Right atrium auricular region (tissue), 2 donors: Measurements from ENCODE around the gene TSC1. TPM values are rescaled to one million over a fixed set of nuclear protein-coding genes. Genes with fewer than 3 reads are reported as not detected.
A peak's percentile ranks its signal among the peaks of the same experiment; 100 is the strongest.

Experiments
- DNase-seq: peaks from one replicate; pipeline ENCODE4 v3.0.0-alpha.2; 2019; ENCODE audit warnings: low spot score
- H3K27ac ChIP-seq, 2 donors: fragments of 200-600 bp; sonication (generic); 1 replicate in 1 of 2; 2 replicates in 1 of 2; pipeline ENCODE4 v1.5.1; 2016 to 2019
- H3K27me3 ChIP-seq, 2 donors: fragments of 200-600 bp; sonication (generic); one replicate each; pipeline versions ENCODE4 v1.5.1 to v1.6.0; 2017 to 2019
- H3K36me3 ChIP-seq: fragments of 200-600 bp; sonication (generic); one replicate; pipeline ENCODE4 v1.5.1; 2016
- H3K4me1 ChIP-seq, 2 donors: fragments of 200-600 bp; sonication (generic); one replicate each; pipeline versions ENCODE4 v1.5.1 to v1.6.0; 2017 to 2019
- H3K4me3 ChIP-seq, 2 donors: fragments of 200-600 bp; sonication (generic); 1 replicate in 1 of 2; 2 replicates in 1 of 2; pipeline ENCODE4 v1.5.1; 2017 to 2019; ENCODE audit warnings: mild to moderate bottlenecking in 1 of 2, moderate library complexity in 1 of 2
- H3K9me3 ChIP-seq, 2 donors: fragments of 200-600 bp; sonication (generic); one replicate each; pipeline ENCODE4 v1.5.1; 2019
- CTCF ChIP-seq, 2 donors: fragments of 200-600 bp; sonication (generic); IDR thresholded peaks; one replicate each; pipeline ENCODE4 v1.5.1; 2019; ENCODE audit warnings: antibody characterized with exemption in 2 of 2
- total RNA-seq, 2 donors: library from RNA; depleted of rRNA; stranded (reverse); fragments of >200 nt; gene quantifications; one replicate each; pipeline ENCODE4 v1.1.0, GENCODE V29; 2016

Gene TSC1
- total RNA-seq, 2 donors from 2014 or later: 27.6 to 36.4 TPM

DNA sequence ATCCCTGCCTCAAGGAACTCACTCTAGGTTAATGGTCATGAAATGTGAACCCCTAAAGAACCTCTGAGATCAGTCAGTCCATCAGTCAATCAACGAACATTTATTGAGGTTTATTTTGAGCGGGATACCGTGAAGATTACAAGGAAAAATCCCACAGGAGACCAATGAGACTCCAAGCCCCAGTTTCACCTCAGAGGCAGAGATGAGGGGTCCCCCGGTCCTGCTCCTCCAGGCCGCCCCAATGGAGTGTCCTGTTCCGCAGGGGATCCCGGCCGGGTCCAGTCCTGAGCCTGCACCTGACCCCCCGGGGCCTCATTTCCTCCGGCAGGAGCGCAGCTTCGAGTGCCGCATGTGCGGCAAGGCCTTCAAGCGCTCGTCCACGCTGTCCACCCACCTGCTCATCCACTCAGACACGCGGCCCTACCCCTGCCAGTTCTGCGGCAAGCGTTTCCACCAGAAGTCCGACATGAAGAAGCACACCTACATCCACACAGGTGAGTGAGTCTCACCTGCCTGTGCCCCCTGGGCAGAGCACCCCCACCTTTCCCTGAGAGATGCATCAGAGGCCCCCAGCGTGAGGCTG is 45.1 kb upstream of the TSC1 start:
- peaks cover 0 to 14% of the 10 kb centered on the region in 2 donors for H3K4me1 ChIP-seq
- no peak overlapping the region for H3K4me3 ChIP-seq
- H3K27ac ChIP-seq: no peak overlapping the region
- TF ChIP-seq CTCF (IDR thresholded peaks at IDR 0.05): no peak
- no peak for DNase-seq
- H3K36me3 ChIP-seq: no peaks in the 10 kb centered on the region
- H3K27me3 ChIP-seq: no peaks in the 10 kb centered on the region
- no peaks in the 10 kb centered on the region for H3K9me3 ChIP-seq

DNA sequence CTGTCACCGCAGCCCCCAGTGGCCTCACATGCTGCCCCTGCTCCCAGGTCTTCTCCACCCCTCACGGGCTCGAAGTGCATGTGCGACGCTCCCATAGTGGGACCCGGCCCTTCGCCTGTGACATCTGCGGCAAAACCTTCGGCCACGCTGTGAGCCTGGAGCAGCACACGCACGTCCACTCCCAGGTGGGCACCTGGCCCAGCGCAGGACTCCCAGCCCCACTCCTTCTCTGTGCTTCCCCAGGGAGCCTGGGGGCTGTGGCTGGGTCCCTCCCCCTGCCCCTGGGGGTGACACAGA is 44.5 kb upstream of the TSC1 start:
- H3K9me3 ChIP-seq: no peaks in the 10 kb centered on the region
- no peaks in the 10 kb centered on the region for H3K27me3 ChIP-seq
- no peak overlapping the region for H3K27ac ChIP-seq

GRCh38 chr9:132988244-132989013 is 44.0 kb upstream of the TSC1 start:
- Histone ChIP-seq H3K4me3 (no peak overlapping the region), H3K4me1 (peaks cover 0 to 14% of the 10 kb centered on the region in 2 donors), H3K9me3 (no peaks in the 10 kb centered on the region), H3K36me3 (no peaks in the 10 kb centered on the region), H3K27ac (no peak overlapping the region), H3K27me3 (no peaks in the 10 kb centered on the region)
- no peak for DNase-seq
- no peak for TF ChIP-seq CTCF (IDR thresholded peaks at IDR 0.05)

More for the DNA sequence above, 44.5 kb upstream of the TSC1 start:
- H3K4me1 ChIP-seq: peaks cover 0 to 14% of the 10 kb centered on the region in 2 donors
- no peaks in the 10 kb centered on the region for H3K36me3 ChIP-seq
- H3K4me3 ChIP-seq: no peak overlapping the region
- DNase-seq: no peak
- no peak for TF ChIP-seq CTCF (IDR thresholded peaks at IDR 0.05)

GRCh38 chr9:132986640-132987620 is 42.5 kb upstream of the TSC1 start:
- Histone ChIP-seq H3K4me1 (peaks cover 0 to 14% of the 10 kb centered on the region in 2 donors), H3K9me3 (no peaks in the 10 kb centered on the region), H3K4me3 (no peak overlapping the region), H3K36me3 (no peaks in the 10 kb centered on the region), H3K27ac (peak overlapping the region in 1 of 2 donors; percentile 20), H3K27me3 (no peaks in the 10 kb centered on the region)
- DNase-seq: no peak
- TF ChIP-seq CTCF (IDR thresholded peaks at IDR 0.05): no peak

GRCh38 chr9:132986114-132986513 is 41.7 kb upstream of the TSC1 start:
- no peak for TF ChIP-seq CTCF (IDR thresholded peaks at IDR 0.05)
- H3K36me3 ChIP-seq: no peaks in the 10 kb centered on the region

More at GRCh38 chr9:132986114-132986513, 41.7 kb upstream of the TSC1 start:
- H3K27ac ChIP-seq: peak overlapping the region in 1 of 2 donors; percentile 20
- H3K4me1 ChIP-seq: peaks cover 0 to 14% of the 10 kb centered on the region in 2 donors
- no peak for DNase-seq
- no peaks in the 10 kb centered on the region for H3K27me3 ChIP-seq
- H3K9me3 ChIP-seq: no peaks in the 10 kb centered on the region
- H3K4me3 ChIP-seq: no peak overlapping the region
